CD4-positive, alpha-beta T cell treated with Interleukin-4 for 4 hours (primary cell): ENCODE results near the gene GLTP.
A peak's percentile ranks its signal among the peaks of the same experiment; 100 is the strongest.

ENCODE experiments used
- DNase-seq: peaks from one replicate; pipeline ENCODE4 v3.0.0-alpha.2; 2020

Gene GLTP

DNA sequence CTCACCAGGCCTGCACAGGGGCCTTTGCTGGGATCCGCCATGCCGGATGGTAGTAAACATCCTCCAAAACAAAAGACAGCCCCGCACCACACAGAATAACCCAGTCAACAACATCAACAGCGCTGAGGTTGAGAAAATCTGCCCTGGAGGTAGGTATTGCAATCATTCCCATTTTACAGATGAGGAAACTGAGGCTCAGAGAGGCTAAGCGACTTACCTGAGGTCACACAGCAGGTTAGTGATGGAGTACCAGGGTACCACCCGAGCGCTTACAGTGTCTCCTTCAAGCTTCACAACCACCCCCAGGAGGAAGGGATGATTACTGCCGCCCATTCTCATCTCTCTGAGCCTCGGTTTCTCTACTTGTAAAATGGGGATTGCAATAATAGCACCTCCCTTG is 62.1 kb downstream of the GLTP start:
- DNase-seq, result no peak

DNA sequence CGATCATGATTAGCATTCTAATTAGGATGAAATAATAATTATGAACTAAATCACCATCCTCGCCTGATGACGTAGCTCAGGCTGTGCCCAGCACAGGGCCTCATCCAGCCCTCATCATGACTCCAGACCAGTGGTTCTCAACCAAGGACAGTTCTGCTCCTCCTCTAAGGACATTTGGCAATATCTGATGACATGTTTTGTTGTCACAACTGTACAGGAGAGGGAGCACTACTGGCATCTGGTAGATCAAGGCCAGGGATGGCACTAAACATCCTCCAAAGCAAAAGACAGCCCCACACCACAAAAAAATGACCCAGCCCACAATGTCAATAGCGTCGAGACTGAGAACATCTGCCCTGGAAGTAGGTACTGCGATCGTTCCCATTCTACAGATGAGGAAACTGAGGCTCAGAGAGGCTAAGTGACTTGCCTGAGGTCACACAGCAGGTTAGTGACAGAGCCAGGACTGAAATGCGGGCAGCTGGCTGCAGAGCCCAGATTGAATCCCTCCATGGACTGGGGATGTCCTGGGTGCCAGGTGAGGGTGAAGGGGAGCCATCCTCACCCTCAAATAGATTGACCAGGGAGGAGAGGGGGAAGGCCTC is 62.6 kb downstream of the GLTP start:
- DNase-seq, result no peak

DNA sequence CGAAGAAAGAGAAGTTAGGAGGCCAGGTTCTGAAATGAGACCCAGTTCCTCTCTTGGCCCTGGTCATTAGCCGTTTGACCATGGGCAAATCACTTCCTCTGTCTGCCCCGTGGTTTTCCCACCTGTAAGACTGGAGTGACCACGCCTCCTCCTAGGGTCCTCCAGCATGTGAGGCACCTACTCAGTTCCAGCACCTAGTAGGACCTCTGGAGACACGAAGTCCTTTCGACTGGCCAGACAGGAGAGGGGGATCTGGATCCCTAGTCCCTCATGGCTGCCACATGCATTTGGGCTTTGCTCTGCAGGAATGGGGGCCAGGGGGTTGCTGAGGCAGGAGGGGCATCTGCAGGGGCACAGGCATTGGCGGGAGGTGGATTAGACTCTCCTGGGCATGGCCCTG is 63.5 kb downstream of the GLTP start:
- no peak for DNase-seq

DNA sequence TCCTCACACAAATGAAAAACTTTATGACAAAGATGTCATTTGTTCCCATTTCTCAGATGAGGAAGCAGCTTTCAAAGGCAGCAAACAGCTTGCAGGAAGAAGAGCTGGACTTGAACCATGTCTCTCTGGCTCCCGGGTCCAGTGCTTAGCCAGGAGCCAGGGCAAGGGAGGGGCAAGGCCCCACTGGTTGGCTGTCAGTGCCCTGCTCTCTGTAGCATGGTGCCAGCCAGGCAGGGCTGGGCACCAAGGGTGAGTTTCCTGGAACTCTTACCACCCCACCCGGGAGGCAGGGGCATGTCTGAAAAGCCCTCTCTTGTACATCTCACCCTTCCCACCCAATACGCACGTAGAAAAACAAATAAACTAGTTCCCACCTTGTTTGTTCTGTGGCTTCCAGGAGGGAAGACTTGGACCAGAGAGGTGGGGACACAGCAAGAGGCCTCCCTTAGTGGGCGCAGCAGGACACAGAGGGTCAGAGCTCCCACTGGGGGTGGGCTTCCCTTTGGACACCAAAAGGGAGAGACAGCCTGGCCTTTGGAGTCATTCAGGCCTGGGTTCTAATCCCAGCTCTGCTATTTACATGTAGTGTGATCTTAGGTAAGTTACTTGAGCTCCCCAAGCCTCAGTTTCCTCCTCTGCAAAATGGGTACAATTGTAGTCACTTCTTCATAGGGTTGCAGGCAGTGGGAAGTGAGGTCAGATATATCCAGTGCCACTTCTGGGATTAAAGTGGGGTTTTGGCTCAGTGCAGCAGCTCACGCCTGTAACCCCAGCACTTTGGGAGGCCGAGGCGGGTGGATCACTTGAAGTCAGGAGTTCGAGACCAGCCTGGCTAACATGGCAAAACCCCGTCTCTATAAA is 64.4 kb downstream of the GLTP start:
- DNase-seq, result no peak

DNA sequence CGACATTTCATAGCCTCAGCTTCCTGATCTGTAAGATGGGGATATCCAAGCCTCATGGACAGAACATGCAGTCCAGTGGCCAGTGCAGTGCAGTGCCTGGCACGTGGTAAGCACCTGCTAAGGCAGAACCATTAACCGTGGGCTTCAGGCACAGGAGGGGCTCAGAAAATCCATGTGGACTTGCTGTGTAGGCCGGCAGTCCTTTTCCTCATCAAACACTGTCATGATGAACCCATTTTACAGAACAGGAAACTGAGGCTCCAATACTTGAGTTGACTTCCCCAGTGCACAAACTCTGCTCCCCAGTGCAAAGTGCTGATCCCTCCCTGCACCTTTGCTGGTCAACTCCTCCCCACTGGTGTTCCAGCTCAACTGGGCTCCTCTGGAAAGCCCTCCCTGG is 65.1 kb downstream of the GLTP start:
- no peak for DNase-seq

DNA sequence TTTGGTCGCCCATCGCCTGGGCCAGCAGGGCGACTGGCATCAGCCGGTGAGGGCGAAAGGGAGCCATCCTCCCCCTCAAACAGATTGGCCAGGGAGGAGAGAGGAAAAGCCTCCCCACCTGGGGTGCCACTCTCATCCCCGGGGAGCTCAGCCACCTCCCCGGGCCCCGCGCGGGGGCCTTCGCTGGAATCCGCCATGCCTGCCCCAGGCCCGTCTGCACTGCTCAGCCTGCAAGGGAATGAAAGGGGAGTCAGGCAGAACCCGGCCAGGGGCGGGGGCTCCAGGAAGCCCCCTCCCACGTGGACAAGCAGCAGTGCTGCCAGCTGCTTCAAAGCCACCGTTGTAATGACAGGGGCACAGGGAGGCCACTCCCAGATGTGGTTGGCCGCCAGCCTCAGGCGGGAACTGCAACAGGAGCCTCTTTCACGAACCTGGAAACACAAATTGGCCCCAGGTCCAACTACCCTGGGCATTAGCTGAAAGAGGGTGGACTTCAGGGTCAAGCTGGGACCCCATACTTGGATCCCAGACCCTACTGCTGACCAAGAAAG is 65.7 kb downstream of the GLTP start:
- DNase-seq, result no peak

DNA sequence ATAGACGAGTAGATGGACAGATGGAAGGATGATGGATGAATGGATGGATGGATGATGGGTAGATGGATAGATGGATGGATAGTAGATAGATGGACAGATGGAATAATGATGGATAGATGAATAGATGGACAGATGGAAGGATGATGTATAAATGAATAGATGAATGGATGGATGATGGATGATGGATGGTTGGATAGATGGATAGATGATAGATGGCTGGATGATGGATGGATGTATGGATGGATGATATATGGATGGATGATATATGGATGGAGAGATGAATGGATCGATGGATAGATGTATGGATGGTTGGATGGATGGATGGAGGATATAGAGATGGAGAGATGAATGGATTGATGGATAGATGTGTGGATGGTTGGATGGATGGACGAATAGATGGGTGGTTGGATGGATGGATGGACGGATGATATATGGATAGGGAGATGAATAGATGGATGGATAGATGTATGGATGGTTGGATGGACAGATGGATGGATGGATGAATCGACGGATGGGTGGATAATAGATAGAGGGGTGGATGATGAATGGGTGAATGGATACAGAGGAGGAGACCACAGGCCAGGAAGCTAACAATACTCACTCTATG is 66.4 kb downstream of the GLTP start:
- DNase-seq, result no peak

DNA sequence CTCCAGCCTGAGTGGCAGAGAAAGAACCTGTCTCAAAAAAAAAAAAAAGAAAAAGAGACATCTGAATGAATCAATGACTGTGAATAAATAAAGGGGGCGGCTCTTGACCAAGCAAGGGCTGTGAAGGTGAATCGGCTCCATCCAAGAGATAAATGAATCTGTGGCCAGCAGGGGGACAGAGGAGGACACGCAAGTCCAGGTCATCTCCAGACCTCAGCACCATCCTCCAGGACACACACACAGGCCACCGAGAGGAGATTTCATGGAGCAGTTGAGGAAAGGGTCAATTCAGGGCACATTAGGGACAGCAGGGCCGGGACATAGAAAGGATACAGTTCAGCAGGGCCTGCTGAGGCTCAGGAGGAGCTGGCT is 68.7 kb downstream of the GLTP start:
- DNase-seq, result no peak

- DNase-seq, result no peak
Observed at GRCh38 chr12:109810954-109811623, 69.3 kb downstream of the GLTP start.

DNA sequence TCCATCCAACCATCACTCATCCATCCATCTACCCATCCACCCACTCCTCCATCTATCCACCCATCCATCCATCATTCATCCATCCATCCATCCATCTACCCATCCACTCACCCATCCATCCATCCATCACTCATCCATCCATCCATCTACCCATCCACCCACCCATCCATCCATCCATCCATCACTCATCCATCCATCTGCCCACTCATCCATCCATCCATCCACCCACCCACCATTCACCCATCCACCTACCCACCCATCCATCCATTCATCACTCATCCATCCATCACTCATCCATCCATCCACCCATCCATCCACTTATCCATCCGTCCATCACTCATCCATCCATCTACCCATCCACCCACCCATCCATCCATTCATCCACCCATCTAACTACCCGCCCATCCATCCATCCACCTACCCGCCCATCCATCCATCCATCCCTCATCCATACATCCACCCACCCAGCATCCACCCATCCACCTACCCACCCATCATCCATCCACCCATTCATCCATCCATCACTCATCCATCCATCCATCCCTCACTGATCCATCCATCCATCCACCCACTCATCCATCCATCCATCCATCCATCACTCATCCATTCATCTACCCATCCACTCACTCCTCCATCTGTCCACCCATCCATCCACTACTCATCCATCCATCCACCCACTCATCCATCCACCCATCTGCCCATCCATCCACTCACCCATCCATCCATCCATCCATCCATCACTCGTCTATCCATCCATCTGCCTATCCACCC is 71.3 kb downstream of the GLTP start:
- DNase-seq, result no peak

DNA sequence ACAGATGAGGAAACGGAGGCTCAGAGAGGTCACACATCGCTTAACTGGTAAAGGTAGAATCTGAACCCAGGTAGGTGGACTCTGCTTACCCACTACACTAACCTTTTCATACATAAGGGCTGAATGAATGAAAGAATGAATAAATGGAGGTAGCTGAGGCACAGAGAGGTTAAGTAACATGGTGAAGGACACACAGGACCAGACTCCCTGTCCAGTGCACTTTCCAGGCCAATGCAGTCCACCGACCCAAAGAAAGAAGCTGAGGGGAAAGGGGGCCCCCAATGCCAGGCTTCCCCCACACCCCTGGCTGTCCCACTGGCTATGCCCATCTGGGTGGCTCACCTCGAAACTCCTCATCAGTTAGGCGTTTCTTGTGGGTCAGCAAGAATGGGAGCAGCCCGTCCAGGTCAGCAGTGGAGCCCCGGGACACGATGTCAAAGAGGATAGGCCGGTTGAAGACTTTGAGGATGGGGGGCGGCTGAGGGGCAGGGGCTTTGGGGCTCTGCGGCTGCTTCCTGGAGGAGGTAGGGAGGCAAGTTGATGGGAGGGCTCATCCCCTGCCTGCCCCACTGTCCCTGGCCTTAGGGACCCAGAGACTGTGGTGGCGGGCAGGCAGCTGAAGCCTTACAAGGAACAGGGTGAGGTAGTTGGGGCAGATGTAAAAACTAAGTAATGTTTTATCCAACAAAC is 72.2 kb downstream of the GLTP start:
- no peak for DNase-seq

DNA sequence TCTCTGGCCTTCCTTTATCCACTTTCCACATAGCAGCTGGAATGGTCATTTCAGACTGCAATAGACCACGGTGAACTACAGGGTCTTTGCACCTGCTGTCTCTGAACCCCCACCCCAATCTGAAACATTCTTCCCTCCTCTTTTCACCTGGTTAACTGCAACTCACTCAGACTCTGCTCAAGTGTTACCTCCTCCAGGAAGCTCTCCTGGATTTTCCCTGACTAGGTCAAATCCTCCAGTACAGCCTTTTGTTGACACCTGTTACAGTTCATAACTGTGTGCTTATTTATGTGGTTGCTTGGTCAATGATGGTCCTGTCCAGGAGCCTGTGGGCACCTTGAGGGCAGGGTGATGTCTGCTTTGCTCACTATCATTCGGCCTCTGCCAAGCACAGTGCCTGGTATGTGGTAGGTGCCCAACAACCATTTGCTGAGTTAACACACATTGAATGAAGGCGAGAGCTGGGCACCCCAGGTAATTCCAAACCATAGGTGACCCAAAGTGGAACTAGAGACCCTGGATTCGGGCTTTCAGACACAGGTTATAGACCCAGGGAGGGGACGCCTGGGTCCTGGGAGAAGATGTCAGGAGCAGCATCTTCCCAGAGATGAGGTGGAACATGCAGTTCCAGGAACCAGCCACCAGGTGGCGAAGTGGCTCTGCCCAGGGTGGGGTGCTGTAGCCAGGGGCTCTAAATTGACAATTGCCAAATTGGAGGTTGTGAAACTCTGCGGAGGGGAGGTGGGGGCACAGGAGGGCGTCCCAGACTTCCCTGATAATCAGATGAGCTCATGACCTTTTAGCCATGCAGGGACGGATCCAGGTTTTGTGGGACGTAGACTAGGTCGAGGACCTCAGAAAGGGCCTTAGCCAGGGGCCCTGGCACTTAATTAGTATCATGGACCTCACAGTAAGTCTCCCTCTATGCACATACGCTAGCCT is 75.2 kb downstream of the GLTP start:
- DNase-seq, result peak; percentile 66

GRCh38 chr12:109803678-109804077 is 76.7 kb downstream of the GLTP start:
- DNase-seq, result no peak

GRCh38 chr12:109802828-109803227 is 77.5 kb downstream of the GLTP start:
- DNase-seq, result no peak
